ENCODE data around the gene TRMT10B. TPM values are rescaled to one million over a fixed set of nuclear protein-coding genes. Genes with fewer than 3 reads are reported as not detected.

TRMT10B gene, protein sequence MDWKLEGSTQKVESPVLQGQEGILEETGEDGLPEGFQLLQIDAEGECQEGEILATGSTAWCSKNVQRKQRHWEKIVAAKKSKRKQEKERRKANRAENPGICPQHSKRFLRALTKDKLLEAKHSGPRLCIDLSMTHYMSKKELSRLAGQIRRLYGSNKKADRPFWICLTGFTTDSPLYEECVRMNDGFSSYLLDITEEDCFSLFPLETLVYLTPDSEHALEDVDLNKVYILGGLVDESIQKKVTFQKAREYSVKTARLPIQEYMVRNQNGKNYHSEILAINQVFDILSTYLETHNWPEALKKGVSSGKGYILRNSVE
- total RNA-seq: 10 to 100 TPM; 24.3 to 27.4 TPM
- 10 to 100 TPM; 11.2 to 13.1 TPM for polyA plus RNA-seq

DNA sequence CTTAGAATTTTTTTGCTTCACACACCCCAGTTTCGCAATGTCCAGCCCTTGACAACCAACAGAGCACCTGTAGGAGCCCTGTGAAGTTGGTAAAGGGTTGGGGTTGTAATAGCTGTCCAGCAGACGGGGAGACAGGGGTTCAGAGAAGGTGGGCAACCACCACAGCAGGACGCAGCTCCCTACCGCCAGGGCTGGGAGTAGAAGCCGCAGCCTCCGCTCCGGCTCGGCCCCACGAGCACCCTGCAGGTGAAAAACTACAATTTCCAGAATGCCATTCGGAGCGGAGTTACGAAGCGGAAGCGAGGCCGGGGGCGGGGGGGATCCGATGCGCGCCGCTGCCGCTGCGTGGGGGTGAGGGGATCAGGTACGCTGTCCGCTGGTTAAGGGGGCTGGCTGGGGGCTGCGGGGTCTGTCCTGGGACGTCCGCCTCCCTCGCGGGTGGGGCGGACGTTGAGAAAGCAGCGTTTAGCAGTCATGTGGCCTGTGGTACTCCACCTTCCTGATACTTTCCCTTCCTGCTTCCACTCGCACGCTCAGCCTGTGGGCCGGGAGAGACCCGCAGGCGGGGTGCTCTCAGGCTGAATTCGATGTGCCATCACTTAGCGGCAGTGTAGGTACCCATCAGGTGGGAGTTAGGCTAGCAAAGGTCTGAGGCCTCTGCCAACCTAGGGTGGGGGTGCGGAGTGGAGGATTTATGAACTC is at the start of gene TRMT10B:
TSS of gene TRMT10B (plus strand) at position 317 of the 702 bp plus-strand sequence. CDS start 8,127 bp downstream, outside the sequence.
- POLR2A ChIA-PET (ENCODE audit: partially characterized antibody): interaction anchor here (1.0 to 1.9 kb wide), 3 partner anchors 10 to 267 kb away, joined by 3 to 6 read pairs (median 3); partner anchors contain the start of gene EXOSC3

DNA sequence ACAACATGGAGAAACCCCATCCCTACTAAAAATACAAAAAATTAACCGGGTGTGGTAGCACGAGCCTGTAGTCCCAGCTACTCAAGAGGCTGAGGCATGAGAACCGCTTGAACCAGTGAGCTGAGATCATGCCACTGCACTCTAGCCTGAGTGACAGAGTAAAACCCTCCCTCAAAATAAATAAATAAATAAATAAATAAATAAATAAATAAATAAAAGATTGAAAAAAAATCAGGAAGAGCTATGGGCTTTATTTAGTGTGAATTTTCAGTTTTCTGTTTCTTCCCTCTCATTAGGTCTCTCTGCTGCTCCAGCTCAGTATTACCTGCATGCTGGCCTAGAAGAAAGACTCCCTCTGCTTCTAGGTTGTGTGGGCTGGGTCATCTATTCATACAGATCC is 47.8 kb upstream of the TRMT10B start:
- ChIA-PET POLR2A (ENCODE audit: partially characterized antibody) (no interaction called here), CTCF (ENCODE audit: partially characterized antibody) (interaction anchor here (1.0 to 1.3 kb wide), 2 partner anchors 8 to 11 kb away, joined by 3 read pairs; no protein-coding TSS in a partner anchor)
- Mint-ChIP-seq H3K36me3 (no peaks in the 10 kb centered on the region), H3K9me3 (no peaks in the 10 kb centered on the region), H3K4me3 (no peak overlapping the region), H3K4me1 (no peaks in the 10 kb centered on the region), H3K27ac (no peak overlapping the region), H3K27me3 (peaks cover 7 to 34% of the 10 kb centered on the region in 2 donors)
- Histone ChIP-seq H3K27ac (ENCODE audit: low read depth, low read length) (no peak overlapping the region), H3K9me3 (ENCODE audit: control insufficient read depth in 1 of 2, low read length in 2 of 2) (no peaks in the 10 kb centered on the region), H3K4me3 (ENCODE audit: low read length in 2 of 2) (no peak overlapping the region), H3K27me3 (ENCODE audit: insufficient read depth, low read length) (no peaks in the 10 kb centered on the region), H3K4me1 (ENCODE audit: insufficient read depth, low read length) (no peaks in the 10 kb centered on the region), H3K36me3 (ENCODE audit: insufficient read depth, low read length) (no peaks in the 10 kb centered on the region)
- intact Hi-C loops (cut with micrococcal nuclease): no loop called here
- DNase-seq: no peak

More for the DNA sequence above, at the start of gene TRMT10B:
- CTCF ChIA-PET (ENCODE audit: partially characterized antibody): interaction anchor here (0.7 kb wide), 1 partner anchor 27 kb away, joined by 3 read pairs; no protein-coding TSS in a partner anchor
- DNase-seq: peak; percentile 60 to 77 (median 68)
- Mint-ChIP-seq H3K4me3 (peak within 1 kb of the TSS; percentile 95 to 99 (median 98)), H3K27me3 (no peaks in the 10 kb centered on the region), H3K36me3 (no peaks in the 10 kb centered on the region), H3K27ac (peak within 1 kb of the TSS; percentile 78 to 97 (median 95)), H3K4me1 (peaks cover 15 to 46% (median 30%) of the 10 kb centered on the region in 4 donors), H3K9me3 (no peaks in the 10 kb centered on the region)
- intact Hi-C loops (cut with micrococcal nuclease): loop anchor here (1.0 to 10.0 kb wide), 5 partner anchors 32 to 314 kb away; partner anchors contain the start of genes DCAF10, EXOSC3, SHB and ZBTB5
- Histone ChIP-seq H3K27ac (ENCODE audit: low read depth, low read length) (peak within 1 kb of the TSS; percentile 80), H3K27me3 (ENCODE audit: insufficient read depth, low read length) (no peaks in the 10 kb centered on the region), H3K4me1 (ENCODE audit: insufficient read depth, low read length) (peaks cover 15% of the 10 kb centered on the region), H3K4me3 (ENCODE audit: low read length in 2 of 2) (peak within 1 kb of the TSS; percentile 94 to 99), H3K9me3 (ENCODE audit: control insufficient read depth in 1 of 2, low read length in 2 of 2) (no peaks in the 10 kb centered on the region), H3K36me3 (ENCODE audit: insufficient read depth, low read length) (no peaks in the 10 kb centered on the region)

DNA sequence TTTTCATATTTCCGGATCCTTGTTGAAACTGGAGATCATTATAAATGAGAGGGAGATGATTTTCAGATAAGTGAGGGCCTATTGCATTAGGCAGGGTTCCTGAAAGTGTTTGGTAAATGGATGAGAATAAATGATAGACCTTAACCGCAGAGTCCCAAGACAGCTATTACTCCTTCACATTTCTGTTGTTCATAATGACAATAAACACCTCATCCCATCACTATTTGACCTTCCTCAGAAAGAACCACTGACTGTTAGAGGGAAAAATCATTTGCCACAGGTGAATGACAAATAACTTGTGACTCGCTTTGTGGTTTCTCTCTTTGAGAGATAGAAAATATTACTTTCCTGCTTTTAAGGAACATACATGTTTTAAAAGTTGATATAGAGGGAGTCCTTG is 47.3 kb upstream of the TRMT10B start:
- H3K4me3 Mint-ChIP-seq: no peak overlapping the region
- no peaks in the 10 kb centered on the region for H3K27me3 ChIP-seq (ENCODE audit: insufficient read depth, low read length)
- H3K4me3 ChIP-seq (ENCODE audit: low read length in 2 of 2): no peak overlapping the region
- H3K36me3 ChIP-seq (ENCODE audit: insufficient read depth, low read length): no peaks in the 10 kb centered on the region
- intact Hi-C loops (cut with micrococcal nuclease): no loop called here
- DNase-seq: no peak
- CTCF ChIA-PET (ENCODE audit: partially characterized antibody): interaction anchor here (1.0 to 1.3 kb wide), 2 partner anchors 9 to 10 kb away, joined by 3 read pairs; no protein-coding TSS in a partner anchor
- H3K4me1 Mint-ChIP-seq: no peaks in the 10 kb centered on the region
- no peak overlapping the region for H3K27ac ChIP-seq (ENCODE audit: low read depth, low read length)
- H3K9me3 ChIP-seq (ENCODE audit: control insufficient read depth in 1 of 2, low read length in 2 of 2): no peaks in the 10 kb centered on the region
- H3K27me3 Mint-ChIP-seq: peaks cover 6 to 34% of the 10 kb centered on the region in 2 donors
- H3K36me3 Mint-ChIP-seq: no peaks in the 10 kb centered on the region
- POLR2A ChIA-PET (ENCODE audit: partially characterized antibody): no interaction called here
- H3K9me3 Mint-ChIP-seq: no peaks in the 10 kb centered on the region
- H3K27ac Mint-ChIP-seq: no peak overlapping the region
- no peaks in the 10 kb centered on the region for H3K4me1 ChIP-seq (ENCODE audit: insufficient read depth, low read length)

DNA sequence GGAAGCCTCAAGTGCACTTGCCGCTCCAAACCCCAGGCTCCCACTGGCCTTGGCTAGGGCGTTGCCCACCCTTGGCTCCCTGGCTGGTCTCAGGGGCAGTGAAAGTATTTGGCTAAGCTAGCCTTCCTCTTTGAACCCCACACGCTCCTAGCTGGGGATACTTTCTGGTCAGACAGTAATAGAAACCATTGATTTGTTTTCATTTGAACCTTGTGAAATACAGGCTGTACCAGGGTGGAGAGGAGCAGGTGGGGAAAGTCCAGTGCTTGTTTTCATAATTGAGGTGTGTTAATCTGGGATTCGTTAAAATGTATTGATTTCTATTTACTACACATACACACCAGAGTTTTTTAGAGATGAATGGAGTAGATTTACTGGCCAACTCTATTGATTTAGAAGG is 45.9 kb upstream of the TRMT10B start:
- Mint-ChIP-seq H3K4me3 (no peak overlapping the region), H3K27me3 (peaks cover 6 to 34% of the 10 kb centered on the region in 2 donors), H3K9me3 (no peaks in the 10 kb centered on the region), H3K36me3 (no peaks in the 10 kb centered on the region), H3K27ac (no peak overlapping the region), H3K4me1 (no peaks in the 10 kb centered on the region)
- Histone ChIP-seq H3K36me3 (ENCODE audit: insufficient read depth, low read length) (no peaks in the 10 kb centered on the region), H3K27me3 (ENCODE audit: insufficient read depth, low read length) (no peaks in the 10 kb centered on the region), H3K9me3 (ENCODE audit: control insufficient read depth in 1 of 2, low read length in 2 of 2) (no peaks in the 10 kb centered on the region), H3K4me1 (ENCODE audit: insufficient read depth, low read length) (no peaks in the 10 kb centered on the region), H3K4me3 (ENCODE audit: low read length in 2 of 2) (no peak overlapping the region), H3K27ac (ENCODE audit: low read depth, low read length) (no peak overlapping the region)
- intact Hi-C loops (cut with micrococcal nuclease): no loop called here
- POLR2A ChIA-PET (ENCODE audit: partially characterized antibody): no interaction called here
- DNase-seq: no peak
- CTCF ChIA-PET (ENCODE audit: partially characterized antibody): no interaction called here

DNA sequence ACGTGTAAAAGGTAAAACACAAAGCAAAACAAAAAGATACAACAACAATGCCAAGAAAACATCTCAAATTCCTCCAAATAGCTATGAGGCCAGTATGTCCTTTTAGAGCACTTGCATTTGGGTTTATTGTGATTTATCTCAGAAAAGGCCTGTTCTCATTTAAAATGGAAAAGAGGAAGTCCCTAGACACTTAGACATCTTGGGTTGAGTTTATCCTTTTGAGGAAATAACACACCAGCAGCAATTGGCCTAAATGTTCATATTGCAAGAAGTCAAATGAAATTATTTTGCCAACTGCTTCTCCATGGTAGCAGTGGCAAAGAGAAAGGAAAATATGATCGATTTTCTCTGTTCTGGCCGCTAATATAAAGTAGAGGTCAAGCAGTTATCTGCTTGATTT is 43.6 kb upstream of the TRMT10B start:
- H3K4me1 Mint-ChIP-seq: no peaks in the 10 kb centered on the region
- H3K27me3 Mint-ChIP-seq: peaks cover 6 to 34% of the 10 kb centered on the region in 2 donors
- no peak overlapping the region for H3K27ac Mint-ChIP-seq
- Histone ChIP-seq H3K27ac (ENCODE audit: low read depth, low read length) (no peak overlapping the region), H3K27me3 (ENCODE audit: insufficient read depth, low read length) (no peaks in the 10 kb centered on the region), H3K36me3 (ENCODE audit: insufficient read depth, low read length) (no peaks in the 10 kb centered on the region), H3K4me3 (ENCODE audit: low read length in 2 of 2) (no peak overlapping the region), H3K9me3 (ENCODE audit: control insufficient read depth in 1 of 2, low read length in 2 of 2) (no peaks in the 10 kb centered on the region), H3K4me1 (ENCODE audit: insufficient read depth, low read length) (no peaks in the 10 kb centered on the region)
- H3K36me3 Mint-ChIP-seq: no peaks in the 10 kb centered on the region
- no peak overlapping the region for H3K4me3 Mint-ChIP-seq
- ChIA-PET CTCF (ENCODE audit: partially characterized antibody) (no interaction called here), POLR2A (ENCODE audit: partially characterized antibody) (no interaction called here)
- no peaks in the 10 kb centered on the region for H3K9me3 Mint-ChIP-seq
- intact Hi-C loops (cut with micrococcal nuclease): no loop called here
- no peak for DNase-seq

DNA sequence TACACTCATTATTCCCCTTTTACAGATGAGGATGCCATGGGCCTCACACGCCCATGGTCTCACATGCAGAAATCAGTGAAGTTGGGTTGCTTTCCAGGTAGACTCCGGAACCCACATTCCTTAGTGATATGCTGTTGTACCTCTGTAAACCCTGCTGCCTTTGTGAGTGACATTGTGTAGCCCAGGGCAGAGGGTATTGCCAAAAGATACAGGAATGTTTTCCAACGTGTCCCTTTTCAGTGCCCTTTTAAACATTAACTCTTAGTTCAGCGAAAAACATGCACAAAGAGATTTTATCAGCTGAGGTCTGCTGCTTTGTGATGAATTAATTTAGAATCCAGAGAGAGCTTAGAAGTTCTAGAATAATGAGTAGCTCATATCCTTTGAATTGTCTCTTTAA is 38.3 kb upstream of the TRMT10B start:
- POLR2A ChIA-PET (ENCODE audit: partially characterized antibody): no interaction called here
- H3K9me3 Mint-ChIP-seq: no peaks in the 10 kb centered on the region
- intact Hi-C loops (cut with micrococcal nuclease): no loop called here
- Histone ChIP-seq H3K27me3 (ENCODE audit: insufficient read depth, low read length) (no peaks in the 10 kb centered on the region), H3K27ac (ENCODE audit: low read depth, low read length) (no peak overlapping the region), H3K4me1 (ENCODE audit: insufficient read depth, low read length) (no peaks in the 10 kb centered on the region), H3K36me3 (ENCODE audit: insufficient read depth, low read length) (no peaks in the 10 kb centered on the region), H3K9me3 (ENCODE audit: control insufficient read depth in 1 of 2, low read length in 2 of 2) (no peaks in the 10 kb centered on the region), H3K4me3 (ENCODE audit: low read length in 2 of 2) (no peak overlapping the region)
- H3K36me3 Mint-ChIP-seq: no peaks in the 10 kb centered on the region
- CTCF ChIA-PET (ENCODE audit: partially characterized antibody): no interaction called here
- no peak overlapping the region for H3K4me3 Mint-ChIP-seq
- no peak overlapping the region for H3K27ac Mint-ChIP-seq
- no peak for DNase-seq
- no peaks in the 10 kb centered on the region for H3K4me1 Mint-ChIP-seq
- peaks cover 7 to 15% of the 10 kb centered on the region in 2 donors for H3K27me3 Mint-ChIP-seq

DNA sequence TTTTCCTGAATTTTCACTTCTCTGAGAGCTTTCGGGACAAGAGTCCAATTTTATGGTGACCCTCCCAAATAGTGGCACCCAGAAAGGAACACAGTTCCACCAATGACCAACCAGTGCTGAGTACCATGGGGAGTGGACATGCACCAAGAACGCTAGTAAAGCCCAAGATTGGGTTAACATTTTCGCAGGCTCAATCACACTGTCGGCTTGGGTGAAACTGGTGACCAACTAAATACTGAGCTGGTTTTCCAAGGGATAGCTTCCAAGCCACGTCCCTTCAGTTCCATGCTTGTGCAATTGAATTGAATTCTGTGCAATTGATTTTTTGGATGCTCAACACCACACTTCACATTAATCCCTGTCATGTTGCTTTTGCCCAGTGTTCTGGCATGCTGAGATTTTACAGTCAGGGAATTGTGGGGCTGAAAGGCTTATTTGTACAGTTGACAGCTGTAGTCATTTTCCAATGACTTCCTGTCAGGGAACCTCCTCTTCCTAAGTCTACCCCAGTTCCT is 37.6 kb upstream of the TRMT10B start:
- Histone ChIP-seq H3K9me3 (ENCODE audit: control insufficient read depth in 1 of 2, low read length in 2 of 2) (no peaks in the 10 kb centered on the region), H3K36me3 (ENCODE audit: insufficient read depth, low read length) (no peaks in the 10 kb centered on the region), H3K27me3 (ENCODE audit: insufficient read depth, low read length) (no peaks in the 10 kb centered on the region), H3K27ac (ENCODE audit: low read depth, low read length) (no peak overlapping the region), H3K4me3 (ENCODE audit: low read length in 2 of 2) (no peak overlapping the region), H3K4me1 (ENCODE audit: insufficient read depth, low read length) (no peaks in the 10 kb centered on the region)
- H3K4me3 Mint-ChIP-seq: no peak overlapping the region
- CTCF ChIA-PET (ENCODE audit: partially characterized antibody): interaction anchor here (1.2 kb wide), 1 partner anchor 10 kb away, joined by 3 read pairs; no protein-coding TSS in a partner anchor
- H3K36me3 Mint-ChIP-seq: no peaks in the 10 kb centered on the region
- no peaks in the 10 kb centered on the region for H3K4me1 Mint-ChIP-seq
- peaks cover 7 to 15% of the 10 kb centered on the region in 2 donors for H3K27me3 Mint-ChIP-seq
- no peak overlapping the region for H3K27ac Mint-ChIP-seq
- DNase-seq: no peak
- POLR2A ChIA-PET (ENCODE audit: partially characterized antibody): no interaction called here
- intact Hi-C loops (cut with micrococcal nuclease): no loop called here
- H3K9me3 Mint-ChIP-seq: no peaks in the 10 kb centered on the region

Data from CD4-positive, alpha-beta memory T cell (primary cell).